Astrocyte of the cerebellum (primary cell): ENCODE data around the gene SORCS2.

ENCODE experiments used
- DNase-seq: peaks from one replicate; pipeline ENCODE4 v3.0.0-alpha.2; 2011; ENCODE audit warnings: low read depth
- H3K4me3 ChIP-seq: 2 replicates; pipeline ENCODE4 v1.5.1; 2011; ENCODE audit warnings: mild to moderate bottlenecking, low read depth, low read length, moderate library complexity
- in situ Hi-C: cut with HindIII; loops from 2 replicates; pipeline ENCODE4 v1.10.0; 2017; ENCODE audit warnings: low sequenced_read_pairs
- TF ChIP-seq, protein P1 (sequence below): IDR thresholded peaks from 2 replicates; pipeline ENCODE4 v1.5.1; 2012; ENCODE audit warnings: low read length, low read depth, moderate library complexity, mild to moderate bottlenecking; ENCODE audit errors: missing control alignments

The SORCS2 gene

GRCh38 chr4:7172508-7172907, 19.8 kb upstream of the SORCS2 start:
- in situ Hi-C loops = no loop called here
- no peak overlapping the region for H3K4me3 ChIP-seq
- TF ChIP-seq, protein P1, sequence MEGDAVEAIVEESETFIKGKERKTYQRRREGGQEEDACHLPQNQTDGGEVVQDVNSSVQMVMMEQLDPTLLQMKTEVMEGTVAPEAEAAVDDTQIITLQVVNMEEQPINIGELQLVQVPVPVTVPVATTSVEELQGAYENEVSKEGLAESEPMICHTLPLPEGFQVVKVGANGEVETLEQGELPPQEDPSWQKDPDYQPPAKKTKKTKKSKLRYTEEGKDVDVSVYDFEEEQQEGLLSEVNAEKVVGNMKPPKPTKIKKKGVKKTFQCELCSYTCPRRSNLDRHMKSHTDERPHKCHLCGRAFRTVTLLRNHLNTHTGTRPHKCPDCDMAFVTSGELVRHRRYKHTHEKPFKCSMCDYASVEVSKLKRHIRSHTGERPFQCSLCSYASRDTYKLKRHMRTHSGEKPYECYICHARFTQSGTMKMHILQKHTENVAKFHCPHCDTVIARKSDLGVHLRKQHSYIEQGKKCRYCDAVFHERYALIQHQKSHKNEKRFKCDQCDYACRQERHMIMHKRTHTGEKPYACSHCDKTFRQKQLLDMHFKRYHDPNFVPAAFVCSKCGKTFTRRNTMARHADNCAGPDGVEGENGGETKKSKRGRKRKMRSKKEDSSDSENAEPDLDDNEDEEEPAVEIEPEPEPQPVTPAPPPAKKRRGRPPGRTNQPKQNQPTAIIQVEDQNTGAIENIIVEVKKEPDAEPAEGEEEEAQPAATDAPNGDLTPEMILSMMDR = no peak
- no peak for DNase-seq

GRCh38 chr4:7172946-7173345, 19.4 kb upstream of the SORCS2 start:
- no peak for DNase-seq
- in situ Hi-C loops = no loop called here
- H3K4me3 ChIP-seq = no peak overlapping the region
- TF ChIP-seq, protein P1 = no peak

DNA sequence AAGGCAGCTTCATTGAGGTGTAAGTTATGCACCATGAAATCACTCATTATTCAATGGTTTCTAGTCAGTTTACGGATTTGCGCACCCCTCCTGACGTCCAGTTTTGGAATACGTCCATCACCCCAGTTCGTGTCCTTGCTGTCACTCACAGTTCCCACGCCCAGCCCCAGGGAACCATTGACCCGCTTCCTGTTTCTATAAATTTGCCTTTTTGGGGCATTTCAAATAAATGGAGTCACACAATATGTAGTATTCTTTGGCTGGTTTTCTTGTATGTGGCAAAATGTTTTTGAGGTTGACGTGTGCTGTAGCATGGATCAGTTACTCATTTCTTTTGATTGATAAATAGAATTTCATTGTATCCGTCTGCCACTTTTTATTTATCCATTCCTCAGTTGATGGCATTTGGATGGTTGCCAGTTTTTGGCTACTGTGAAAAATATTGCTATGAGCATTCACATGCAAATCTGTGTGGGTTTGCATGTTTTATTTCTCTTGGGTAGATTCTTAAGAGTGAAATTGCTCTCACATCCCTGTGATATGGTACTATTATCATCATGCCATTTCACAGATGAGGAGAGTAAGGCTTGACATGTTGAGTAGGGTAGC, 18.4 kb upstream of the SORCS2 start:
- no peak for DNase-seq
- no peak overlapping the region for H3K4me3 ChIP-seq
- in situ Hi-C loops = no loop called here
- TF ChIP-seq, protein P1 = no peak

DNA sequence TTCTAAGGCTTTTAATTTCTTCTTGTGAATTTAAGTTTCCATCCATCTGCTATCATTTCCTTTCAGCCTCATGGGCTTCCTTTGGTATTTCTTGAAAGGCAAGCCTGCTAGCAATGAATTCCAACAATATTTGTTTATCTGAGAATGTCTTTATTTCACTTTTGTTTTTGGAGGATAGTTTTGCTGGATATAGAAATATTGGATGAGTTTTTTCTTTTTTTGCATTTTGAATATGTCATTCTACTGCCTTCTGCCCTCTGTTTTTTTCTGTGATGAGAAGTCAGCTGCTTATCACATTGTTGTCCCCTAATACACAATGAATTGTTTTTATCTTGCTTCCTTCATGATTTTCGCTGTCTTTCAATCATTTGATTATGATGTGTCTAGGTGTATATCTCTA, 13.2 kb upstream of the SORCS2 start:
- in situ Hi-C loops = no loop called here
- no peak for DNase-seq
- TF ChIP-seq, protein P1 = no peak

GRCh38 chr4:7180938-7181337, 11.4 kb upstream of the SORCS2 start:
- in situ Hi-C loops = no loop called here
- DNase-seq = no peak
- TF ChIP-seq, protein P1 = no peak

More for the DNA sequence above, 13.2 kb upstream of the SORCS2 start:
- H3K4me3 ChIP-seq = no peak overlapping the region

GRCh38 chr4:7182616-7183015, 9.7 kb upstream of the SORCS2 start:
- TF ChIP-seq, protein P1 = no peak
- DNase-seq = no peak
- in situ Hi-C loops = no loop called here
- H3K4me3 ChIP-seq = no peak overlapping the region

More at GRCh38 chr4:7180938-7181337, 11.4 kb upstream of the SORCS2 start:
- H3K4me3 ChIP-seq = no peak overlapping the region
